ENCODE measurements around the gene ACOT9.
"Not testable (repeated sequence)": the region's sequence is repeated elsewhere in the genome, so short reads cannot be mapped to it uniquely, and the experiment has no call there.

ACOT9 gene

GRCh38 chrX:23705235-23705634, 37.8 kb downstream of the ACOT9 start:
- DNase-seq = no peak
- ATAC-seq (replicated peaks) = no peak
- H3K27me3 Mint-ChIP-seq = no peaks in the 10 kb centered on the region
- peaks cover 61% of the 10 kb centered on the region for H3K36me3 Mint-ChIP-seq (ENCODE audit: insufficient read depth)
- H3K9me3 Mint-ChIP-seq = no peaks in the 10 kb centered on the region
- H3K27ac Mint-ChIP-seq = no peak overlapping the region
- H3K4me3 Mint-ChIP-seq = no peak overlapping the region
- no peaks in the 10 kb centered on the region for H3K4me1 Mint-ChIP-seq (ENCODE audit: low read depth in 2 of 2)

GRCh38 chrX:23704673-23705206, 38.3 kb downstream of the ACOT9 start:
- Mint-ChIP-seq H3K4me3 (no peak overlapping the region), H3K27me3 (no peaks in the 10 kb centered on the region), H3K36me3 (ENCODE audit: insufficient read depth) (peaks cover 61% of the 10 kb centered on the region), H3K27ac (no peak overlapping the region), H3K9me3 (no peaks in the 10 kb centered on the region), H3K4me1 (ENCODE audit: low read depth in 2 of 2) (no peaks in the 10 kb centered on the region)
- ATAC-seq (replicated peaks) = no peak
- DNase-seq = no peak

GRCh38 chrX:23699636-23700194, 43.4 kb downstream of the ACOT9 start:
- peaks cover 18% of the 10 kb centered on the region for H3K36me3 Mint-ChIP-seq (ENCODE audit: insufficient read depth)
- no peaks in the 10 kb centered on the region for H3K9me3 Mint-ChIP-seq
- H3K4me3 Mint-ChIP-seq = peak overlapping the region; percentile 10 to 56
- ATAC-seq (replicated peaks) (no peak), DNase-seq (no peak)
- no peaks in the 10 kb centered on the region for H3K27me3 Mint-ChIP-seq
- peak overlapping the region; percentile 55 to 87 for H3K27ac Mint-ChIP-seq
- no peaks in the 10 kb centered on the region for H3K4me1 Mint-ChIP-seq (ENCODE audit: low read depth in 2 of 2)

- no peak overlapping the region for H3K4me3 Mint-ChIP-seq
- H3K4me1 Mint-ChIP-seq (ENCODE audit: low read depth in 2 of 2) = no peaks in the 10 kb centered on the region
- no peaks in the 10 kb centered on the region for H3K9me3 Mint-ChIP-seq
- no peaks in the 10 kb centered on the region for H3K36me3 Mint-ChIP-seq (ENCODE audit: insufficient read depth)
- H3K27ac Mint-ChIP-seq = no peak overlapping the region
- H3K27me3 Mint-ChIP-seq = no peaks in the 10 kb centered on the region
- ATAC-seq (replicated peaks) (peak; percentile 62), DNase-seq (peak; percentile 9 to 27 (median 21))
Measured at GRCh38 chrX:23694606-23695005, 48.5 kb downstream of the ACOT9 start.

GRCh38 chrX:23692166-23692565, 50.9 kb downstream of the ACOT9 start:
- no peak overlapping the region for H3K27ac Mint-ChIP-seq
- DNase-seq (no peak), ATAC-seq (replicated peaks) (no peak)
- no peaks in the 10 kb centered on the region for H3K36me3 Mint-ChIP-seq (ENCODE audit: insufficient read depth)
- no peaks in the 10 kb centered on the region for H3K27me3 Mint-ChIP-seq
- H3K4me3 Mint-ChIP-seq = no peak overlapping the region
- no peaks in the 10 kb centered on the region for H3K9me3 Mint-ChIP-seq
- no peaks in the 10 kb centered on the region for H3K4me1 Mint-ChIP-seq (ENCODE audit: low read depth in 2 of 2)

- not testable (repeated sequence) for ATAC-seq (replicated peaks); H3K27me3 Mint-ChIP-seq
Measured at GRCh38 chrX:23676486-23676885, 66.6 kb downstream of the ACOT9 start.

GRCh38 chrX:23673108-23673507, 70.0 kb downstream of the ACOT9 start:
- Mint-ChIP-seq H3K36me3 (ENCODE audit: insufficient read depth) (peaks cover 42% of the 10 kb centered on the region), H3K27me3 (no peaks in the 10 kb centered on the region), H3K4me3 (no peak overlapping the region), H3K27ac (no peak overlapping the region), H3K9me3 (no peaks in the 10 kb centered on the region), H3K4me1 (ENCODE audit: low read depth in 2 of 2) (peaks cover under 1 to 5% of the 10 kb centered on the region in 2 donors)
- DNase-seq (no peak), ATAC-seq (replicated peaks) (no peak)

More at GRCh38 chrX:23676486-23676885, 66.6 kb downstream of the ACOT9 start:
- peaks cover 41% of the 10 kb centered on the region for H3K36me3 Mint-ChIP-seq (ENCODE audit: insufficient read depth)
- H3K4me3 Mint-ChIP-seq; H3K4me1 Mint-ChIP-seq (ENCODE audit: low read depth in 2 of 2); H3K9me3 Mint-ChIP-seq; H3K27ac Mint-ChIP-seq; DNase-seq: not testable (repeated sequence)

- no peaks in the 10 kb centered on the region for H3K9me3 Mint-ChIP-seq
- H3K27ac Mint-ChIP-seq = no peak overlapping the region
- peaks cover 4 to 13% of the 10 kb centered on the region in 2 donors for H3K4me1 Mint-ChIP-seq (ENCODE audit: low read depth in 2 of 2)
- DNase-seq = no peak
- no peak for ATAC-seq (replicated peaks)
- H3K36me3 Mint-ChIP-seq (ENCODE audit: insufficient read depth) = peaks cover 30% of the 10 kb centered on the region
- H3K27me3 Mint-ChIP-seq = no peaks in the 10 kb centered on the region
- no peak overlapping the region for H3K4me3 Mint-ChIP-seq
Measured at GRCh38 chrX:23670528-23670927, 72.5 kb downstream of the ACOT9 start.

GRCh38 chrX:23668335-23668734, 74.7 kb downstream of the ACOT9 start:
- H3K27me3 Mint-ChIP-seq = no peaks in the 10 kb centered on the region
- H3K4me3 Mint-ChIP-seq = peak overlapping the region; percentile 87 to 92
- H3K36me3 Mint-ChIP-seq (ENCODE audit: insufficient read depth) = peaks cover 19% of the 10 kb centered on the region
- H3K4me1 Mint-ChIP-seq (ENCODE audit: low read depth in 2 of 2) = peaks cover 4 to 13% of the 10 kb centered on the region in 2 donors
- H3K27ac Mint-ChIP-seq = peak overlapping the region; percentile 76 to 85
- DNase-seq = no peak
- H3K9me3 Mint-ChIP-seq = no peaks in the 10 kb centered on the region
- no peak for ATAC-seq (replicated peaks)

- peaks cover 9 to 14% of the 10 kb centered on the region in 2 donors for H3K4me1 Mint-ChIP-seq (ENCODE audit: low read depth in 2 of 2)
- no peaks in the 10 kb centered on the region for H3K27me3 Mint-ChIP-seq
- H3K27ac Mint-ChIP-seq = peak within 1 kb of the TSS; percentile 76 to 85
- H3K4me3 Mint-ChIP-seq = peak within 1 kb of the TSS; percentile 87 to 92
- DNase-seq (peak; percentile 47 to 51 (median 48)), ATAC-seq (replicated peaks) (peak; percentile 83)
- no peaks in the 10 kb centered on the region for H3K9me3 Mint-ChIP-seq
- peaks cover 11% of the 10 kb centered on the region for H3K36me3 Mint-ChIP-seq (ENCODE audit: insufficient read depth)
Measured at GRCh38 chrX:23667239-23668177, 75.6 kb downstream of the ACOT9 start, which contains the start of gene PRDX4. TSS of gene PRDX4 (plus strand) at chrX:23667493. CDS start at chrX:23667571, 78 bp downstream.

- Mint-ChIP-seq H3K4me3 (peak overlapping the region; percentile 48 to 87), H3K9me3 (no peaks in the 10 kb centered on the region), H3K27ac (peak overlapping the region; percentile 19 to 85), H3K36me3 (ENCODE audit: insufficient read depth) (peaks cover 7% of the 10 kb centered on the region), H3K27me3 (no peaks in the 10 kb centered on the region), H3K4me1 (ENCODE audit: low read depth in 2 of 2) (peaks cover 18 to 20% of the 10 kb centered on the region in 2 donors)
- ATAC-seq (replicated peaks) (no peak), DNase-seq (no peak)
Measured at GRCh38 chrX:23666282-23666681, 76.8 kb downstream of the ACOT9 start.

- Mint-ChIP-seq H3K4me1 (ENCODE audit: low read depth in 2 of 2) (peaks cover 18 to 22% of the 10 kb centered on the region in 2 donors), H3K27ac (peak overlapping the region in 1 of 2 donors; percentile 38), H3K36me3 (ENCODE audit: insufficient read depth) (peaks cover 4% of the 10 kb centered on the region), H3K4me3 (no peak overlapping the region), H3K9me3 (no peaks in the 10 kb centered on the region), H3K27me3 (no peaks in the 10 kb centered on the region)
- ATAC-seq (replicated peaks) = no peak
- no peak for DNase-seq
Measured at GRCh38 chrX:23664496-23664895, 78.6 kb downstream of the ACOT9 start.

GRCh38 chrX:23662853-23663252, 80.2 kb downstream of the ACOT9 start:
- DNase-seq = no peak
- H3K4me1 Mint-ChIP-seq (ENCODE audit: low read depth in 2 of 2) = peaks cover 11 to 19% of the 10 kb centered on the region in 2 donors
- H3K4me3 Mint-ChIP-seq = no peak overlapping the region
- H3K27ac Mint-ChIP-seq = peak overlapping the region in 1 of 2 donors; percentile 6
- peaks cover 4% of the 10 kb centered on the region for H3K36me3 Mint-ChIP-seq (ENCODE audit: insufficient read depth)
- H3K27me3 Mint-ChIP-seq = no peaks in the 10 kb centered on the region
- ATAC-seq (replicated peaks) = no peak
- H3K9me3 Mint-ChIP-seq = no peaks in the 10 kb centered on the region
